GM19468 (cell line): ENCODE data around the gene STXBP6.
"Not testable (repeated sequence)": the region's sequence is repeated elsewhere in the genome, so short reads cannot be mapped to it uniquely, and the experiment has no call there.

Experiments used
- ATAC-seq: cut with Tn5 transposase; IDR thresholded peaks from one replicate; pipeline ENCODE4 v1.9.1; 2021; ENCODE audit warnings: mild to moderate bottlenecking, moderate library complexity, moderate number of reproducible peaks; ENCODE audit not compliant: unreplicated experiment; ENCODE audit errors: extremely low read depth

Gene STXBP6

DNA sequence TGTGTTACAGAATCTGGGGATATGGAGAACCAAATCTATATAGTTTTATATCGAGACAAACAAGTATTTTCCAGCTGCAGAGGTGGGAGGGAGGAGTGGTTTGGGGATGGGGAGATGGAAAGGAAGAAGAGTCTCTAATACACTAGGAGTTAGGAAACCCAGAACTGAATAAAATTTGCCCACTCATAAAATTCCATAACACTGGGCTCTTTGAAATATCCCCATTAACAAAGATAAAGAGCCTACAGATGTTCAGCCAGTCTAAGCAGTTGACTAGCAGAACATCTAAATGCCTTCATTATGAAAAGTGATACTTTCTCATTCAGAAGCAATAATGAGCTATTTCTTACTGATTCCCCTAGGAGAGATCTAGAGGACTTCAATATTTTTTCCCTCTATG is 264.2 kb downstream of the STXBP6 start:
- no peak for ATAC-seq

DNA sequence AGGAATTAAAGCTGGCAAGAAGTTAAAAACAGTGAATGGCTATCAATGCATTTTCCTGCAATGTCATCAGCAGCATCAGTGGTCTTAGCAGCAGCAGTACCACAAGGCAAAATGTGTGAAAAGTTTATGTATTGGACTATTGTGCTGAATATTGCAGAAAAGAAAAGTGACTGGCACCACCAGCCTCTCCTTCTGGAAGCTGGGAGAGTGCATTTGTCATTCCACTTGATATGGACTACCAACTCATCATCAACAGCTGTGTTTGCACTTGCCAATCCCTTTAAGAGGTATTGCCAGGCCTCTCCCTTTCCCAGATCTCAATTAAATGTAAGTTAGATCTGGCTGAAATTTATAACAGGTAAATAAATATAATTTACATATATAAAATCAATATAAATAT is 265.0 kb downstream of the STXBP6 start:
- no peak for ATAC-seq

DNA sequence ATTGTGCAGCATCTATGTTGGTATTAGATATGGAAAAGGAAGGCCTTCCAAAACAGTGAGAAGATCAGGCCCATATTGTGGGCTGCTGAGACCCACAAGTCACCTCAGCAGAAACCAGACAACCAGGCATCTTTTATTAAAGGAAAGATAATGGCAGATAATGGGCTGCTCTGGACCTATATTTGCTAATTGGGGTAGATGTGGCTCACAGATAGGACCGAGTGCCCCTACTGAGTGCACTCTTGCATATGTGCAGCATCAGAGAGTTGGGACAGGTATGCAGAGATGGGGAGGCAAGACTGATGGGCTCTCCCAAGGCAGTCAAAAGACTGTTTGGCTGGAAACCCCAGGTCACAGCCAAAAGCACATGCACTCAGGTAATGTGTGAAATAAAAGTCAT is 266.2 kb downstream of the STXBP6 start:
- no peak for ATAC-seq

DNA sequence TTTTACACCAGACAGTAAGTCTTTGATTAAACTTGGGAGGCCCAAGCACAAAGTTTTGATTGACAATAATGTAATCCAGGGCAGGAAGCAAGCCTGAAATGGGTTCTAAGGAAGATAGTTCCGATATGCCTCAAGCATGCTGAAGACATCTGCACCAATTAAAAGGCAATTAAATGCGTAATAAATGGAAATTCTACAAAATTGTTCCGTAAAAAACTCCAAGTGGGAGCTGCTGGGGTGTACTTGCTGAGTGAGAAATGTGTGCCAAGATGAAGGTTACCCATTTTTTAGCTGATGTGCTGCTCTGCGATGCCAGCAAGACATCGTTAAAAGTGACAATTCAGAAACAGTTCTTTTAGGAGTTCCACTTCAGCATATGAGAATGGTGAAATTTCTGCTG is 269.7 kb downstream of the STXBP6 start:
- no peak for ATAC-seq

DNA sequence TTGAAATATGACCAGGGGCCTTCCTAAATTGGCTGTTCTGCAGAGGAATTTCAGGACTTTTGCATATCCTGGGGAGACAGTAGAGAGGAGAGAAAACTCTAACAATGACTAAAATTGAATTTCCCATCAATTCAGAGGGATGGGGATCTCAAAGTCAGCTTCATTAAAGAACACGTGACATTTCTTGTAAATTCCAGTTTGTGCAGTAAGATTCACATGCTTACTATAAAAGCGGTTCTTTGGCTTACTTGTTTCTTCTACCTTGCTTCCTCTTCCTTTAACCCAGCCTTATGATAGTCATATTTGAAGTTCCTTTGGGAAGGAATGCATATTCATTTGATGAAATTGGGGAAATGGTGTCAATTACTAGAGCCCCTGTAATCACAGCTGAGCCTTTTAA is 272.3 kb downstream of the STXBP6 start:
- no peak for ATAC-seq

GRCh38 chr14:24775950-24776349 is 274.0 kb downstream of the STXBP6 start:
- ATAC-seq = no peak

DNA sequence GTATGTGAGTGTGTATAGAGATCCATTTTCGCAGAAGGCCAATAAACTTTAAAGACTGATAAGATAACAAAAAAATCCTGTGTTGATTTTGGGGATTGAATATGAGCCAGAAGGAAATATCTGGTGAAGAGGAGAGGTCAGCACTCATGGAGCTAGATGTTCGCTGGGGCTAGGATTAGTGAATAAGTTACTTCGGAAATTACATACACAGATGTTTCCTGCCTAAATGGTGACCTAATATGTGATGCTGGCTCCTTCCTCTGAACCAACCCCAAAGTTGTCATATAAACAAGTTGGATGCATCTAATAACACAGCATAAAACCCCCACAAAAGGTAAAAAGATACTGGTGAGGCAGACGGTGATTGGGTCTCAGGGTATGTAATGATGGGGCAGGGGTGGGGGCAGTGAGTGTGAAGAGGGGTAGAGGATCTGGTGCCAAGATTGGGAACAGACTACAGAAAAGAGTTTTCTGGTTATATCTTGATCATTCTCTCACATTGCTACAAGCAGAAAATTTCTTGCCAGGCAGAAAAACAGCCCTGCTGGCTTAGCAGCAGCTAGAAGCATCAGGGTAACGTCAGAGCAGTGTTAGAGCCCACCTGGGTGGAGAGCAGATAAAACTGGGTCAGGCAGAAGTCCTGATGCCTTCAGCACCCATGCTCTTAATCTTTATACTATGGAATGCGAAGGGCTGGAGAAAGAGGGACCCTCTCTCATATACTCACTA is 275.6 kb downstream of the STXBP6 start:
- no peak for ATAC-seq

DNA sequence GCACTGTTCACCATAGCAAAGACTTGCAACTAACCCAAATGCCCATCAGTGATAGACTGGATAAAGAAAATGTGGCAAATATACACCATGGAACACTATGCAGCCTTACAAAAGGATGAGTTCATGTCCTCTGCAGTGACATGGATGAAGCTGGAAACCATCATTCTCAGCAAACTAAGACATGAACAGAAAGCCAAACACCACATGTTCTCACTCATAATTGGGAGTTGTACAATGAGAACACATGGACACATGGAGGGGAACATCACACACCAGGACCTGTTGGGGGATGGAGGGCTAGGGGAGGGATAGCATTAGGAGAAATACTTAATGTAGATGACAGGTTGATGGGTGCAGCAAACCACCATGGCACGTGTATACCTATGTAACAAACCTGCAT is 276.4 kb downstream of the STXBP6 start:
- not testable (repeated sequence) for ATAC-seq

DNA sequence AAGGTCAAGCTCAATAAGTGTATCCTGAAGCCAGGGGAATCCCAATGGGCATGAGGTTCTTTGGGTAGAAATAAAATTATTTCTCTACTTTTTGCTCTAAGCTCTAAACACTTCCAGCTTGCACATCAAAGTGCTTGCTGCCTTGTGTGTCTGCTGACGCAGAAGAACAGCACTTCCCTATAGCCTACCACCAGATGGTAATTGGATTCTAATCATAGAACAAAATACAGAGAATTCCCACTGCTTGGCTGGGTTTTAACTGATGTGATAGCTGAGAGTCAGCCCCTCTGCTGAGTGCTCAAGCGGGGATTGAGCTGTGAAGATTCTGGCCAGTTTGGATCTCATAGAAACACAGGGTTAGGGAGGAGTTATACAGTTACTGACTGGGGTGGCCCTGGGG is 283.5 kb downstream of the STXBP6 start:
- ATAC-seq = no peak

DNA sequence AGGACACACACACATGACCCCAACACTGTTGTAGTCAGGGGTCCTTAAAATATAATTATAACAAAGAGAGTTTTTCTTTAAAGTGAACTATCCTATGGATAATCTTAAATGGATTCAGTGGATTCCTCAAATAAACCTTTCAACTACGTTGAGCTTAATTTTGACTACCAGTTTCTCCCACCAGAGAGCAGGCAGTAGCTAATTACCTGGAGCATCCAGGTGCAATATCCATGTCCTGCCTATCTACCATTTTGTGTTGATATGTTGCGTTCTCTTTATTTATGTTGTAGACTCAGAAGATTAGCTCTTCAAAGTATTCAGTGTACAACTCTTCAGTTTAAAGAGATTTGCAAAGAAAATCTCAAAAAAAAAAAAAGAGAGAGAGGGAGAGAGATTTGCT is 288.8 kb downstream of the STXBP6 start:
- ATAC-seq = no peak
